ENCODE data around the gene ALPP. TPM values are rescaled to one million over a fixed set of nuclear protein-coding genes. Genes with fewer than 3 reads are reported as not detected.
"Not testable (repeated sequence)": the region's sequence is repeated elsewhere in the genome, so short reads cannot be mapped to it uniquely, and the experiment has no call there.

The ALPP gene
- total and polyA plus RNA-seq, 2 donors = 0.09 to 0.32 TPM

GRCh38 chr2:232376260-232376659, 2.3 kb upstream of the ALPP start:
- H3K36me3 ChIP-seq (ENCODE audit: control insufficient read depth in 2 of 2, insufficient read depth in 2 of 2, low read length in 1 of 2) = no peaks in the 10 kb centered on the region
- H3K27ac ChIP-seq (ENCODE audit: low read depth in 1 of 2, low read length in 1 of 2) = no peak overlapping the region
- WGBS = 93% methylated on average over 4 of the region's 4 CpGs
- H3K4me1 ChIP-seq (ENCODE audit: control insufficient read depth in 2 of 2, insufficient read depth in 2 of 2, low read length in 2 of 2) = no peaks in the 10 kb centered on the region
- DNase-seq (ENCODE audit: low read depth in 6 of 9, low spot score in 9 of 9) = no peak
- peaks cover 0 to 19% of the 10 kb centered on the region in 2 donors for H3K27me3 ChIP-seq (ENCODE audit: control insufficient read depth in 2 of 2, insufficient read depth in 1 of 2, low read length in 1 of 2)
- H3K9me3 ChIP-seq (ENCODE audit: control insufficient read depth in 2 of 2, insufficient read depth in 1 of 2, low read length in 1 of 2) = no peaks in the 10 kb centered on the region
- no peak overlapping the region for H3K4me3 ChIP-seq (ENCODE audit: low read length in 2 of 2)

DNA sequence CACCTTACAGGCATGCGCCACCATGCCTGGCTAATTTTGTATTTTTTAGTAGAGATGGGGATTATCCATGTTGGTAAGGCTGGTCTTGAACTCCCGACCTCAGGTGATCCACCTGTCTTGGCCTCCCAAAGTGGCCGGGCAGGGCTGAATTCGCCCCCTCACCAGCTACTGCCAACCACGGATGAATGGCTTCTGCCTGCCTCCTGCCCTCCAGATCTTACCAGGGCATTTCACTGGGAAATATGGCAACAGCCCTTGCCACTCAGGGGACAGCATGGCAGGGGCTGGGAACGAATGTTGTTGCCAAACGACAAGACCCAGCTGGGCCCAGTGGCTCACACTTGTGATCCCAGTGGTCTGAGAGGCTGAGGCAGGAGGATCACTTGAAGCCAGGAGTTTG, 1.8 kb upstream of the ALPP start:
- 92% methylated on average over 7 of the region's 7 CpGs for WGBS
- no peak for DNase-seq (ENCODE audit: low read depth in 6 of 9, low spot score in 9 of 9)

DNA sequence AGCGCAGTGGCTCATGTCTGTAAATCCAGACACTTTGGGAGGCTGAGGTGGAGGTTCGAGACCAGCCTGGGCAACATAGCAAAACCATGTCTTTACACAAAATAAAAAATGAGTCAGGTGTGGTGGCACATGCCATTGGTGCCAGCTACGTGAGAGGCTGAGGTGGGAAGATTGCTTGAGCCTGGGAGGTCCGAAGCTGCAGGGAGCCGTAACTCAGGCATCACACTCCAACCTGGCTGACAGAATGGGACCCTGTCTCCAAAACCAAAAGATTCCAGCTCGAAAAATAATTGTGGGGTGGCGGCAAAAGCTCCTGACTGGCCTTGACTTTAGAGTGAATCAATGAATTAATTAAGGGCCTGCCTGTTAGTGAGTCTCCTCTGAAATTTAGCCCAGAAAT, 1.2 kb upstream of the ALPP start:
- Histone ChIP-seq H3K27ac (ENCODE audit: low read depth in 1 of 2, low read length in 1 of 2) (no peak overlapping the region), H3K4me1 (ENCODE audit: control insufficient read depth in 2 of 2, insufficient read depth in 2 of 2, low read length in 2 of 2) (no peaks in the 10 kb centered on the region), H3K9me3 (ENCODE audit: control insufficient read depth in 2 of 2, insufficient read depth in 1 of 2, low read length in 1 of 2) (no peaks in the 10 kb centered on the region), H3K4me3 (ENCODE audit: low read length in 2 of 2) (no peak overlapping the region), H3K36me3 (ENCODE audit: control insufficient read depth in 2 of 2, insufficient read depth in 2 of 2, low read length in 1 of 2) (no peaks in the 10 kb centered on the region), H3K27me3 (ENCODE audit: control insufficient read depth in 2 of 2, insufficient read depth in 1 of 2, low read length in 1 of 2) (peaks cover 0 to 29% of the 10 kb centered on the region in 2 donors)
- WGBS = 96% methylated on average over 7 of the region's 7 CpGs
- DNase-seq (ENCODE audit: low read depth in 6 of 9, low spot score in 9 of 9) = no peak

More for the DNA sequence above, 1.8 kb upstream of the ALPP start:
- Histone ChIP-seq H3K27me3 (ENCODE audit: control insufficient read depth in 2 of 2, insufficient read depth in 1 of 2, low read length in 1 of 2) (peaks cover 0 to 23% of the 10 kb centered on the region in 2 donors), H3K27ac (ENCODE audit: low read depth in 1 of 2, low read length in 1 of 2) (no peak overlapping the region), H3K9me3 (ENCODE audit: control insufficient read depth in 2 of 2, insufficient read depth in 1 of 2, low read length in 1 of 2) (no peaks in the 10 kb centered on the region), H3K4me1 (ENCODE audit: control insufficient read depth in 2 of 2, insufficient read depth in 2 of 2, low read length in 2 of 2) (no peaks in the 10 kb centered on the region), H3K4me3 (ENCODE audit: low read length in 2 of 2) (no peak overlapping the region), H3K36me3 (ENCODE audit: control insufficient read depth in 2 of 2, insufficient read depth in 2 of 2, low read length in 1 of 2) (no peaks in the 10 kb centered on the region)

- no peak overlapping the region for H3K27ac ChIP-seq (ENCODE audit: low read depth in 1 of 2, low read length in 1 of 2)
- H3K36me3 ChIP-seq (ENCODE audit: control insufficient read depth in 2 of 2, insufficient read depth in 2 of 2, low read length in 1 of 2) = no peaks in the 10 kb centered on the region
- no peak overlapping the region for H3K4me3 ChIP-seq (ENCODE audit: low read length in 2 of 2)
- H3K4me1 ChIP-seq (ENCODE audit: control insufficient read depth in 2 of 2, insufficient read depth in 2 of 2, low read length in 2 of 2) = no peaks in the 10 kb centered on the region
- peaks cover 0 to 37% of the 10 kb centered on the region in 2 donors for H3K27me3 ChIP-seq (ENCODE audit: control insufficient read depth in 2 of 2, insufficient read depth in 1 of 2, low read length in 1 of 2)
- 95% methylated on average over 17 of the region's 17 CpGs for WGBS
- no peaks in the 10 kb centered on the region for H3K9me3 ChIP-seq (ENCODE audit: control insufficient read depth in 2 of 2, insufficient read depth in 1 of 2, low read length in 1 of 2)
- no peak for DNase-seq (ENCODE audit: low read depth in 6 of 9, low spot score in 9 of 9)
Measured at GRCh38 chr2:232377841-232378734, 463 bp upstream of the ALPP start.

- DNase-seq (ENCODE audit: low read depth in 6 of 9, low spot score in 9 of 9); H3K36me3 ChIP-seq (ENCODE audit: control insufficient read depth in 2 of 2, insufficient read depth in 2 of 2, low read length in 1 of 2): not testable (repeated sequence)
- peaks cover 0 to 55% of the 10 kb centered on the region in 2 donors for H3K27me3 ChIP-seq (ENCODE audit: control insufficient read depth in 2 of 2, insufficient read depth in 1 of 2, low read length in 1 of 2)
Measured at GRCh38 chr2:232379610-232380590, 1.3 kb downstream of the ALPP start.

GRCh38 chr2:232381204-232382031, 2.9 kb downstream of the ALPP start:
- not testable (repeated sequence) for H3K27ac ChIP-seq (ENCODE audit: low read depth in 1 of 2, low read length in 1 of 2); DNase-seq (ENCODE audit: low read depth in 6 of 9, low spot score in 9 of 9); H3K4me3 ChIP-seq (ENCODE audit: low read length in 2 of 2); H3K4me1 ChIP-seq (ENCODE audit: control insufficient read depth in 2 of 2, insufficient read depth in 2 of 2, low read length in 2 of 2); H3K9me3 ChIP-seq (ENCODE audit: control insufficient read depth in 2 of 2, insufficient read depth in 1 of 2, low read length in 1 of 2); H3K36me3 ChIP-seq (ENCODE audit: control insufficient read depth in 2 of 2, insufficient read depth in 2 of 2, low read length in 1 of 2)
- WGBS = 39% methylated on average over 58 of the region's 59 CpGs
- H3K27me3 ChIP-seq (ENCODE audit: control insufficient read depth in 2 of 2, insufficient read depth in 1 of 2, low read length in 1 of 2) = peaks cover 6 to 69% of the 10 kb centered on the region in 2 donors

More at GRCh38 chr2:232379610-232380590, 1.3 kb downstream of the ALPP start:
- H3K4me3 ChIP-seq (ENCODE audit: low read length in 2 of 2); H3K9me3 ChIP-seq (ENCODE audit: control insufficient read depth in 2 of 2, insufficient read depth in 1 of 2, low read length in 1 of 2); H3K4me1 ChIP-seq (ENCODE audit: control insufficient read depth in 2 of 2, insufficient read depth in 2 of 2, low read length in 2 of 2); H3K27ac ChIP-seq (ENCODE audit: low read depth in 1 of 2, low read length in 1 of 2): not testable (repeated sequence)
- 92% methylated on average over 41 of the region's 41 CpGs for WGBS

DNA sequence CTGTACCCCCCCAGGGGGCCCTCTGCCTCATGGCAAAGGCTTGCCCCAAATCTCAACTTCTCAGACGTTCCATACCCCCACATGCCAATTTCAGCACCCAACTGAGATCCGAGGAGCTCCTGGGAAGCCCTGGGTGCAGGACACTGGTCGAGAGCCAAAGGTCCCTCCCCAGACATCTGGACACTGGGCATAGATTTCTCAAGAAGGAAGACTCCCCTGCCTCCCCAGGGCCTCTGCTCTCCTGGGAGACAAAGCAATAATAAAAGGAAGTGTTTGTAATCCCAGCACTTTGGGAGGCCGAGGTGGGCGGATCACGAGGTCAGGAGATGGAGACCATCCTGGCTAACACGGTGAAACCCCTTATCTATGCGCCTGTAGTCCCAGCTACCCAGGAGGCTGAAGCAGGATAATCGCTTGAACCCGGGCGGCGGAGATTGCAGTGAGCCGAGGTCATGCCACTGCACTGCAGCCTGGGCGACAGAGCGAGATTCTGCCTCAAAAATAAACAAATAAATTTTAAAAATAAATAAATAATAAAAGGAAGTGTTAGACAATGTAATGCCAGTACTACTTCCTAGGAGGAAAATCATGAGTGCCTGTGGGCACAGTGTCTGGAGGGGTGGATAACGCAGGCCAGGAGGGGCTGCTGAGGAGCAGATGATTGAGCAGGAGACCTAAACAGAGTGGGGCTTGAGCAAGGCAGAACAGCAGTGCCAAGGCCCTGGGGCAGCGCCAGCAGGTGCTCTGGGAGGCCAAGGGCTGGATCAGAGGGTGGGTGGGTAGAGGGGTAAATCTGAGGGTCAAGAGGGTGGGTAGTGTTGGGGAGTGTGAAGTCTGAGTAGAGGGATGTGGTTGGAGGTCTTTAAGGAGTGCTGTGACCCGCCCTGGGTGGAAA, 4.0 kb downstream of the ALPP start:
- WGBS = 94% methylated on average over 18 of the region's 18 CpGs
- Histone ChIP-seq H3K36me3 (ENCODE audit: control insufficient read depth in 2 of 2, insufficient read depth in 2 of 2, low read length in 1 of 2) (no peaks in the 10 kb centered on the region), H3K4me3 (ENCODE audit: low read length in 2 of 2) (no peak overlapping the region), H3K9me3 (ENCODE audit: control insufficient read depth in 2 of 2, insufficient read depth in 1 of 2, low read length in 1 of 2) (peaks cover 0 to 2% of the 10 kb centered on the region in 2 donors), H3K27me3 (ENCODE audit: control insufficient read depth in 2 of 2, insufficient read depth in 1 of 2, low read length in 1 of 2) (peaks cover 17 to 79% of the 10 kb centered on the region in 2 donors), H3K27ac (ENCODE audit: low read depth in 1 of 2, low read length in 1 of 2) (no peak overlapping the region), H3K4me1 (ENCODE audit: control insufficient read depth in 2 of 2, insufficient read depth in 2 of 2, low read length in 2 of 2) (peaks cover 2 to 8% of the 10 kb centered on the region in 2 donors)
- no peak for DNase-seq (ENCODE audit: low read depth in 6 of 9, low spot score in 9 of 9)

DNA sequence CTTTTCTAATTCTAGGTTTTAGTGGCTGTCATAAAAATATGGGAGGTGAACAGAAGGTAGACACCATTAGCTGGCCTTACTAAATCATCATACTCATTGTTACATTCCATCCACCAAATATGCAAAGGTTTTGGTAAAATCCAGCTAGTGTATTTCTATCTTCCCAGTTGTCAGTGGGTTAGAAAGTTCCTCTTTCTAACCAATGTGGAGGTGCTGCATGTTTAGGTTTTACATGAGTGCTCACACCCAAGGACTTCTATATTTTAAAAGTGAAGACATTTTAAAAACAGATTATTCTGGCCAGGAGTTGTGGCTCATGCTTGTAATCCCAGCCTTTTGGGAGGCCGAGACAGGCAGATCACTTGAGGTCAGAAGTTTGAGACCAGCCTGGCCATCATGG, 5.9 kb downstream of the ALPP start:
- Histone ChIP-seq H3K4me1 (ENCODE audit: control insufficient read depth in 2 of 2, insufficient read depth in 2 of 2, low read length in 2 of 2) (peaks cover 2 to 14% of the 10 kb centered on the region in 2 donors), H3K27me3 (ENCODE audit: control insufficient read depth in 2 of 2, insufficient read depth in 1 of 2, low read length in 1 of 2) (peaks cover 18 to 92% of the 10 kb centered on the region in 2 donors), H3K4me3 (ENCODE audit: low read length in 2 of 2) (no peak overlapping the region), H3K27ac (ENCODE audit: low read depth in 1 of 2, low read length in 1 of 2) (no peak overlapping the region), H3K36me3 (ENCODE audit: control insufficient read depth in 2 of 2, insufficient read depth in 2 of 2, low read length in 1 of 2) (no peaks in the 10 kb centered on the region), H3K9me3 (ENCODE audit: control insufficient read depth in 2 of 2, insufficient read depth in 1 of 2, low read length in 1 of 2) (peaks cover 4 to 5% of the 10 kb centered on the region in 2 donors)
- WGBS = 93% methylated on average over 1 of the region's 1 CpG
- no peak for DNase-seq (ENCODE audit: low read depth in 6 of 9, low spot score in 9 of 9)
